IPS-20b (cell line): ENCODE results near the gene FOXJ2.

ENCODE experiments used
- H3K27ac ChIP-seq: one replicate; pipeline ENCODE4 v1.5.1; 2013; ENCODE audit warnings: low read length
- H3K27me3 ChIP-seq: 2 replicates; pipeline ENCODE4 v1.6.1; 2013; ENCODE audit warnings: mild to moderate bottlenecking, low read length, inconsistent platforms; ENCODE audit not compliant: insufficient read depth
- H3K36me3 ChIP-seq: 2 replicates; pipeline ENCODE4 v1.6.1; 2013; ENCODE audit warnings: low read depth, mild to moderate bottlenecking, inconsistent platforms, low read length, moderate library complexity; ENCODE audit not compliant: insufficient read depth
- H3K4me1 ChIP-seq: 2 replicates; pipeline ENCODE4 v1.6.1; 2013; ENCODE audit warnings: mild to moderate bottlenecking, control low read depth, inconsistent platforms, low read length, moderate library complexity; ENCODE audit not compliant: insufficient read depth
- H3K4me3 ChIP-seq: 2 replicates; pipeline ENCODE4 v1.5.1; 2013; ENCODE audit warnings: mild to moderate bottlenecking, low read length, inconsistent platforms
- H3K9ac ChIP-seq: 2 replicates; pipeline ENCODE4 v1.6.1; 2013; ENCODE audit warnings: low read depth, mild to moderate bottlenecking, inconsistent platforms, low read length, moderate library complexity
- H3K9me3 ChIP-seq: 2 replicates; pipeline ENCODE4 v1.6.1; 2013; ENCODE audit warnings: mild to moderate bottlenecking, low read depth, low read length, inconsistent platforms; ENCODE audit not compliant: insufficient read depth

FOXJ2 gene

DNA sequence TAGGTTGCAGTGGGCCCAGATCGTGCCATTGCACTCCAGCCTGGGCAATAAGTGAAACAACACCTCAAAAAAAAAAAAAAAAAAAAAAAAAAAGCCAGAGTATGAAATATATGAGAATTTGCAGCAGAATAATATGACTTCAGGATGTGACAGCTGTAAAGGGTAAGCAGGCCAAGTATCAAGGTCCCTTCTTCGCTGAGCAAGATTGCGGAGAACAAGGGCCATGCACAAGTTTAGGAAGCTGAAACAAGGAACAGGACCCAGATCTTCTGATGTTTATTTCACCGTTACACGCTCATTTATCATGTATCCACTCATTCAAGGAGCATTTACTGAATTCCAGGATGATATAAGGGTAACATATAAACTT is 659 bp upstream of the FOXJ2 start:
- H3K4me3 ChIP-seq: peak overlapping the region; percentile 86
- peaks cover 29% of the 10 kb centered on the region for H3K4me1 ChIP-seq
- no peaks in the 10 kb centered on the region for H3K27me3 ChIP-seq
- no peaks in the 10 kb centered on the region for H3K36me3 ChIP-seq
- H3K9me3 ChIP-seq: no peaks in the 10 kb centered on the region
- peak overlapping the region; percentile 52; the same call in 1 of the 2 replicates for H3K9ac ChIP-seq
- H3K27ac ChIP-seq: no peak overlapping the region

DNA sequence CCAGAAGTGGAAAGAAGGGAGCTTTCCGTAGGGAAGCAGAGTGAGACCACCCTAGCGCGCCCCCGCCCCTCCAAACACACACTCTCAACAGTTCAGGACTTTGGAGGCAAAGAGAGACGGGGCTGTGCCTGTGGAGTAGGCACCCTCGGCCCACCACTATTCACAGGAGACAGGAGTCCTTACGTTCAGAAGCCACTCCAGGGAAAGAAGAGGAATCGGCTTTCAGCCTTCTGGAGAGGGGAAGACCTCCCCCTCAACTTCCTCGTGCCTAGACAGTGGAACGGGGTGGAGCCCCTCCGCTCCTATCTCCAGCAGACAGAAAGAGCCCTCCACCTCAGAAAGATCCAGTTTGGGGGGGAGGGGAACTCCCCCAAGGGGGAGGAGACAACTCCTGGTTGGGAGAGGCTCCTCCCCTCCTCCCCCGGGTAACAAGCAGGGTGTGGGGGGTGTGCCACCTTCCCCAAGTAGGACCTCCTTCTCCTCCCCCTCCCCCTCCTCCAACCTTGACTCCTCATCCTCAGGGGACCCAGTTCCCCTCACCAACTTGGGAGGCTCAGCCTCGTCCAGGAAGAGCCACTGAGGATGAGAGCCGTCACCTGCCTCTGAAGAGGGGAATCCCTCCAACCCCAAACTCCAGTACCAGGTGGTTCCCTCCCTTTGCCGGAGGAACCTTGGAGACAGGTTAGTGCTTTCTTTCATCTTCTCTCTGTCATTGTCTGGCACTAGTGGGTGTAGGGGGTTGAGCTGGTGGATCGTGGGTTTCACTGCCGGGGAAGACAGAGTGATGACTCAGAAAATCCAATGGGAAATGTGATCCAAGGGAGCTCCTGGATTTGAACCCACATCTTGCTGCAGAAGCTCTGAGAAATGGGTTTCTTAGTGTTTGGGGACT is 883 bp downstream of the FOXJ2 start:
- Histone ChIP-seq H3K9ac (peak overlapping the region; percentile 84), H3K27me3 (no peaks in the 10 kb centered on the region), H3K27ac (peak overlapping the region; percentile 69), H3K36me3 (no peaks in the 10 kb centered on the region), H3K9me3 (no peaks in the 10 kb centered on the region), H3K4me3 (peak overlapping the region; percentile 86), H3K4me1 (peaks cover 41% of the 10 kb centered on the region)

DNA sequence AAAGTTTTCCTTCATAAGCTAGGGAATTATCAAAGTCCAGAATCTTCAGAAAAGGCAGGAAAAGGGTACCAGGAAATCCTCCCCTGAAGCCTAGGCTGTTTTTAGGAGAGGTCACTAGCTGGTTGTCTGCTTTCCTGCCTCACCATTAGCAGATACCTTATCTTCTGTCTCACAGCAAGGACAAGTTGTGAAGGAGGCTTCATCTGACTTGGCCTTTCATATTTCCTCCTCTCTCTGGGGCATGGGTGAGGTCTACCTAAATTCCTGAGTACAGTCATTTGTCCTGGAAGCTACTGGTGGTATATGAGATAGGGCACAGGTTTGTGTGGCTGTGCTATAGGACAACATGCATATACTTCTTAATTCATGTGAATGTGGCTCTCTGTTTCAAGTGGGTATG is 2.3 kb downstream of the FOXJ2 start:
- peak overlapping the region; percentile 19; the same call in 1 of the 2 replicates for H3K9ac ChIP-seq
- peaks cover 3% of the 10 kb centered on the region; the same call in 1 of the 2 replicates for H3K36me3 ChIP-seq
- H3K4me1 ChIP-seq: peaks cover 47% of the 10 kb centered on the region
- peak overlapping the region; percentile 86; the same call in 1 of the 2 replicates for H3K4me3 ChIP-seq
- no peaks in the 10 kb centered on the region for H3K9me3 ChIP-seq
- no peak overlapping the region for H3K27ac ChIP-seq
- H3K27me3 ChIP-seq: no peaks in the 10 kb centered on the region

DNA sequence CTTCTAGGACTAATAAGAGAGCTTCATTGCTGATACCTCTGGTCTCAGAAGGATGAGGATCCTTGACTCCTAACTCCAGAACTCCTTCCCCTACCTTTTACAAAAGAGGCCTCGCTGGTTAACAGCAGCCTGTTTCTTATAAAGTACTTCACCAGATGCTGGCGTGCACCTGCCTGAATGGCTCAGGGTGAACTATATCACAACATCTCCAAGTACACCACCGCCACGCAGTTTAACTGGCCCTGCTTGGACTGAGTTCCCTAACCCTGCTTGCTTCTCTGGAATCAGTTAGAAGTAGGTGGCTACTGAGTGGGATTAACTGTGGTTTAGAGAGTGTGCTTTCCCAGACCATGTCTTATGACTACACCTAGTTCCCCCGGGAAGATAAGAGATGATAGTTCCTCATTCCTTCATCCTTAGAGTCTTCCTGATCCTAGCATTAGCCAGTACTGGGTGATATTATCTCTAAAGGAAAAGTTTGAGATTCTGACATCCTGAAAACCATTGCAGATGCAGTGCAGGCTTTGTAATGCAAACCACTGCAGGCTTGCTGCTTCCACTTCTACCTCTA is 3.0 kb downstream of the FOXJ2 start:
- Histone ChIP-seq H3K4me3 (peak overlapping the region; percentile 44), H3K36me3 (peaks cover 9% of the 10 kb centered on the region; the same call in 1 of the 2 replicates), H3K4me1 (peaks cover 47% of the 10 kb centered on the region), H3K27ac (no peak overlapping the region), H3K9me3 (no peaks in the 10 kb centered on the region), H3K9ac (peak overlapping the region; percentile 19; the same call in 1 of the 2 replicates), H3K27me3 (no peaks in the 10 kb centered on the region)

DNA sequence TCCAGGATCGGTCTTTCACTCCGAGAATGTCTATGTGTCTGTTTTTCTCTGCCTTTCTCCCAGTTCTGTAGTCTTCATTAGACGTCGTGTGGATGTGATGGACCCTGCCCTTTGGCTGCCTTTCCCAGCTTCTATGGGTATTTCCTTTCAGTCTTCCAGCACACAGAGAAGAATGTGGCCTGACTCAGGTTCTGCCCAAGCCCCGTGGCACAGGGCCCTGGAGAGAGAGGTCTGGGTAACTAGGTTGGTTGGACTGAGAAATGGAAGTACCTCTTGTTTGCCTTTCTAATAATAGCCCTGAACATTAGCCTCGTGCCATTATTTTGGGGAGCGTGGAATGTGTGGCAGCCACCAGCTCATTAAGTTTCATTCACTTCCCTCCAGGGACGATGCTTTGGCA is 3.8 kb downstream of the FOXJ2 start:
- Histone ChIP-seq H3K4me1 (peaks cover 47% of the 10 kb centered on the region), H3K27me3 (no peaks in the 10 kb centered on the region), H3K27ac (no peak overlapping the region), H3K9ac (no peak overlapping the region), H3K4me3 (no peak overlapping the region), H3K9me3 (no peaks in the 10 kb centered on the region), H3K36me3 (peaks cover 14% of the 10 kb centered on the region; the same call in 1 of the 2 replicates)

DNA sequence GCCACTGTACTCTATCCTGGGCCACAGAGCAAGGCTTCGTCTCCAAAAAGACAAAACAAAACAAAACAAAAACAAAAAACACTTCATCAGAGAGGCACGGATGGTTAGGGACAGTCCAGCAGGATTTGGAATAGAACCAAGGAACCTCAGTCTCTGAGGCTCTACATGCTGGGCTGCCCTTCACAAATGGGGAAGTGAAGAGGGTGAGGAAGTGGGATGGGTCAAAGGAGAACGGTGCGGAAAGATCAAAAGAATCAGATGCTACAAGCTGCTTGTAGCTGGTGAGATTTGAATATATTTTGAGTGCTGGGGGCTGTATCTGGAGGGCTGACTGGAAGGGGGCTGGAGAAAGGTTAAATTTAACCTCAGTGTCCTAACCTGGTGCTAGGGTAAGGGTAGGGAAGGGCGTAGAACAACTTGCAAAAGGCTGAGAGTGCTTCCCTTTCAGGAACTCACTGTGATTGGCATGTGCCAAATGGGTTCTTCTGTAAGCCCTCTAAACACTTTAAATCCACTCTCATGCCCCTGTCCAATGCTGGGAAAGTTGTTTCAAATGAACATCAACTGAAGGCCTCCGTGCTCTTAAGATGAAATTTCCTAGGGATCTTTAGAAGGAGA is 4.6 kb downstream of the FOXJ2 start:
- peaks cover 17% of the 10 kb centered on the region; the same call in 1 of the 2 replicates for H3K36me3 ChIP-seq
- no peak overlapping the region for H3K9ac ChIP-seq
- no peaks in the 10 kb centered on the region for H3K27me3 ChIP-seq
- H3K4me1 ChIP-seq: peaks cover 47% of the 10 kb centered on the region
- H3K4me3 ChIP-seq: no peak overlapping the region
- H3K27ac ChIP-seq: no peak overlapping the region
- no peaks in the 10 kb centered on the region for H3K9me3 ChIP-seq

DNA sequence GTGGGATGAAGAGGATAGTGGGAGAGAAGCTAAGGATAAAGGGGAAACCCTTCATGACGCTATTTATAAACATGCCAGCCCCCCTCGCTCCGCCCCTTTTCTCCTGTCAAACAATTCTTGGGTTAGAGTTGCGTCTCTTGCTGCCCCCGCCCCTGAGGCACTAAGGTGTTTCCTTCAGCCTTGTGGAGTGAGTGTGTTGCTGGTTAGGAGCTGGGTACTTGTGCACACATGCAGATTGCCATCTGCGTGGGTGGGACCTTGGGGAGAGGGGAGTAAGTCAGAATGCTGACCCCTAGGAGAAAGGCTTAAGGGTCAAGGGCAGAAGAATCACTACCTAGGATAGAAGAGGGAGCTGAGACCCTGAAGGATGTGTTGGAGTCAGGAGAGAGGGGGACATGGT is 5.4 kb downstream of the FOXJ2 start:
- Histone ChIP-seq H3K9ac (no peak overlapping the region; the same call in 1 of the 2 replicates), H3K4me3 (peak overlapping the region; percentile 54; the same call in 1 of the 2 replicates), H3K27me3 (no peaks in the 10 kb centered on the region), H3K4me1 (peaks cover 47% of the 10 kb centered on the region), H3K27ac (no peak overlapping the region), H3K36me3 (peaks cover 23% of the 10 kb centered on the region; the same call in 1 of the 2 replicates), H3K9me3 (no peaks in the 10 kb centered on the region)

DNA sequence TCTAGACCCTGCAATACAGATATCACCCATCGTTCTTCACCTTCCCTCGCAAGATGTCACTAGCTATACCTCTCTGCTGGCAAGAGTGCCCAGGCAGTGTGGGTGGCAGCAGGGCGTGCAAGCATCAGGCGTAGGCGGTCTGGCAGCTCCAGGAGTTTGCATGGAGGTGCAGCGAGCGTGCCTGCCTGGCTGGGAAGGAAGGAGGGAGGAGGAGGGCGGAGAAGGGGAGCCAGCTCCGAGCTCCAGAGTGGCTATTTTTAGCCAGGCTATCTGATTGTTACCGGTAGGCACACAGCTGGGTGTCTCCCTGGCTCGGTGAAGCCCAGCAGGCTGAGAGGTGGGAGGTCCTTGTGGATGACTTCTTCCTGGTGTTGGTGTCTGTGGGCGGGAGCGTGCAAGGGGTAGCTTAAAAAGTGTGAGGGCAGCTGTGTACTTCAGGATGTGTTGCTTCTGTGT is 6.2 kb downstream of the FOXJ2 start:
- peaks cover 44% of the 10 kb centered on the region for H3K4me1 ChIP-seq
- H3K27ac ChIP-seq: no peak overlapping the region
- no peaks in the 10 kb centered on the region for H3K9me3 ChIP-seq
- peak overlapping the region; percentile 54; the same call in 1 of the 2 replicates for H3K4me3 ChIP-seq
- H3K36me3 ChIP-seq: peaks cover 29% of the 10 kb centered on the region
- no peaks in the 10 kb centered on the region for H3K27me3 ChIP-seq
- H3K9ac ChIP-seq: no peak overlapping the region; the same call in 1 of the 2 replicates

DNA sequence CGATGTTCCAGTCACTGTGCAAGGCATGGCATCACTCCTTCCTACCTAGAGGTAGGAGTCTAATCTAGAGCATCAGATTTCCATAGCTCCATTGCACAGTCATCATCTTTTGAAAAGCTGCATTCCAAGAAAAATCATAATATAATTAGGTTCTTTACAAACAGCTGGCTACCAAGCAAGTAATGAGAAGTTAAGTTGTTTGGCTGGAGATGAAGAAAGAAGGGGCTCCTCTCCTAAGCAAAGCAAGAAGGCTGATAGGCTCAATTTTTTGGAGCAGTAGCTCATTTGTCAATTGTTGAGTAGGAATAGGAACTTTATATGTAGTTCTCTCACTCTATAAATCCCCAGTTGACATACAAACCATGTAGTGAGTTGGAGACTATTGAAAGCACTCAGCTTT is 8.3 kb downstream of the FOXJ2 start:
- no peak overlapping the region for H3K27ac ChIP-seq
- no peaks in the 10 kb centered on the region for H3K27me3 ChIP-seq
- no peaks in the 10 kb centered on the region for H3K9me3 ChIP-seq
- H3K4me1 ChIP-seq: peaks cover 24% of the 10 kb centered on the region
- no peak overlapping the region for H3K4me3 ChIP-seq
- peaks cover 39% of the 10 kb centered on the region for H3K36me3 ChIP-seq
- H3K9ac ChIP-seq: no peak overlapping the region

DNA sequence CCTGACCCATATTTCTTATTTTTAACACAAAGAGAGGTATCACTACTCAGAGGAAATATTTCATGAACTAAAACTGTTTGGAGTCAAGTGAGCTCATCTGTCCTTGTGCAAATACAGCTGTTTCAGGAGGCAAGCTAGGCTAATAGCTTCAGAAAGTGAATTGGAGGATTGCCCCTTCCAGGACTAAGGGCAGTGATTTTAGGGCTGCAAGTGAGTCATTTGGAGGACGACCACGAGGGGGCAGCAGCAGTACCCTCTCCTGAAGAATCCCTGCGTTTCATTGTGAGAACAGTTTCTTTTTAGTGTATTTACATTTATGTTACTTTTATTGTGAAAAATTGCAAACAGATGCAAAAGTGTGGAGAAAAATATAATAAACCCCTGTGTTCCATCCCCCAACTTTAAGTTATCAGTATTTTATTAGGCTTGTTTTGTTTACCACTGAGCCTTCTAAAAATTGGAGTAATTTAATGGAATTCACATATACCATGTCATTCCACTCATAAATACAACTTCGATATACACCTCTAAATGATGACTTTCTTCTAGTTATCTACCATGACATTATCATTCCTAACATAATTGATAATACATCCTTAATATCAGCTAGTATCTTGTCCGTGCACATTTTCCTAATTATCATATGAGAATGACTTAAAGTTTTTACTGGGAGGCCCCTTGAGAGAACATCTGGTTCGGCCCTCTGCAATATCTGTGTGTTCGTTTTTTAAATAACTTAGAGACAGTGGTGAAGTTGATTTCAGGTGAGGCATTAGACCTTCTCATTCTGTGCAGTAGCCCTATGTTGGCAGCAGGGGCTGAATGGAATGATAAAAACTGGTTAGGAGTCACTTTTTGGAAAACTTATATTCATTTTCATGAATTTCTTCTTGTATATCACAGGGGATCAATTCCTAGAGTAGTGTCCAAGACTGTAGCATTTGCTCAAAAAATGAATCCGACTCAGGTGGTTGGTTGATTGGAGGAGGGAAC is 13.7 kb downstream of the FOXJ2 start:
- Histone ChIP-seq H3K27me3 (no peaks in the 10 kb centered on the region), H3K36me3 (peaks cover 60% of the 10 kb centered on the region), H3K9me3 (no peaks in the 10 kb centered on the region), H3K27ac (no peak overlapping the region), H3K4me3 (no peak overlapping the region), H3K4me1 (no peaks in the 10 kb centered on the region), H3K9ac (no peak overlapping the region)

DNA sequence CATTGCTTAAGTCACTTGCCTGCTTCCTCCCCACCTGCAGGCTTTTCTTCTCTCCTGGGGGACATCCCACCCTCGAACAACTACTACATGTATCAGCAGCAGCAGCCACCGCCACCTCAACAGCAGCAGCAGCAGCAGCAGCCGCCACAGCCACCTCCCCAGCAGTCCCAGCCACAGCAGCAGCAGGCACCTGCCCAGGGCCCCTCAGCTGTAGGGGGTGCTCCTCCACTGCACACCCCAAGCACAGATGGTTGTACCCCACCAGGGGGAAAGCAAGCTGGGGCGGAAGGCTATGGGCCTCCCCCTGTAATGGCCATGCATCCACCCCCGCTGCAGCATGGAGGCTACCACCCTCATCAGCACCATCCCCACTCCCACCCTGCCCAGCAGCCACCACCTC is 15.3 kb downstream of the FOXJ2 start:
- no peak overlapping the region for H3K9ac ChIP-seq
- no peaks in the 10 kb centered on the region for H3K27me3 ChIP-seq
- no peak overlapping the region for H3K27ac ChIP-seq
- H3K4me1 ChIP-seq: no peaks in the 10 kb centered on the region
- H3K36me3 ChIP-seq: peaks cover 63% of the 10 kb centered on the region
- H3K9me3 ChIP-seq: no peaks in the 10 kb centered on the region
- no peak overlapping the region for H3K4me3 ChIP-seq
